Esophagus (tissue), 2 donors: ENCODE data around the gene JDP2. TPM values are rescaled to one million over a fixed set of nuclear protein-coding genes. Genes with fewer than 3 reads are reported as not detected.
A peak's percentile ranks its signal among the peaks of the same experiment; 100 is the strongest.

Experiments used
- H3K27ac ChIP-seq, 2 donors: one replicate each; pipeline ENCODE4 v1.5.1; 2013; ENCODE audit warnings: low read depth in 2 of 2, mild to moderate bottlenecking in 2 of 2, inconsistent platforms in 1 of 2, low read length in 1 of 2, moderate library complexity in 1 of 2
- H3K27me3 ChIP-seq, 2 donors: one replicate each; pipeline ENCODE4 v1.6.1; 2013; ENCODE audit warnings: low read length in 2 of 2, control low read depth in 1 of 2, mild to moderate bottlenecking in 1 of 2; ENCODE audit not compliant: insufficient read depth in 2 of 2, control insufficient read depth in 1 of 2
- H3K36me3 ChIP-seq, 2 donors: one replicate each; pipeline ENCODE4 v1.6.1; 2013; ENCODE audit warnings: low read length in 1 of 2; ENCODE audit not compliant: control insufficient read depth in 2 of 2, insufficient read depth in 2 of 2
- H3K4me1 ChIP-seq, 2 donors: one replicate each; pipeline ENCODE4 v1.6.1; 2013; ENCODE audit warnings: low read length in 1 of 2; ENCODE audit not compliant: control insufficient read depth in 2 of 2, insufficient read depth in 2 of 2
- H3K4me3 ChIP-seq, 2 donors: one replicate each; pipeline ENCODE4 v1.5.1; 2013; ENCODE audit warnings: low read length in 2 of 2, mild to moderate bottlenecking in 2 of 2, low read depth in 1 of 2, moderate library complexity in 1 of 2
- H3K9me3 ChIP-seq, 2 donors: one replicate each; pipeline ENCODE4 v1.6.1; 2013; ENCODE audit warnings: mild to moderate bottlenecking in 2 of 2, low read depth in 1 of 2, low read length in 1 of 2, moderate library complexity in 1 of 2; ENCODE audit not compliant: control insufficient read depth in 2 of 2, insufficient read depth in 1 of 2
- WGBS, 2 donors: extraction: QIAGEN DNeasy Blood & Tissue Kit; methylation state at CpG; one replicate each; pipeline ENCODE4 v1.1.7; 2013; 5-methylcytosine and 5-hydroxymethylcytosine counted together
- polyA plus RNA-seq, 2 donors: library from polyadenylated mRNA; stranded (reverse); fragments of 200-250 nt; gene quantifications; one replicate each; pipeline ENCODE4 v1.2.3, GENCODE V29; 2013
- donor health status: healthy with polysubstance abuse.
- donor health status: Bipolar disorder and iron deficiency.

Gene JDP2
- polyA plus RNA-seq, 2 donors = 13.4 to 18.4 TPM

DNA sequence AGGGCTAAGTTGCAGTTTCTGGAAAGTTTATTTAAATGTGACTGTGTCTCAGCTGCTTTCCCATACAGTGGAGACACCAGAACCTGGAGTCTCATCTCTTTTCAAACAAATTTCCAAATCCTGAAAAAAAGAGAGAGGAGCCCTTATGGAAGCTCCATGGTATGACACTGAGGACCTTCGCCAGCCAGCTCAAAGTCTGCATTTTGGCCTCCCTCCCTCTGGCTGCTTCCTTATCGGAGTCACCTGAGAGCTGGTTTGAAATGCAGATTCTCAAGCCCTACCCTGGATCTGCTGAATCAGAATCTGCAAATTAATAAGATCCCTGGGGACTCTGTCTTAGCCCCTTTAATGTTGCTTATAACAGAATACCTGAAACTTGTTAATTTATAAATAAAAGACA lies 21.7 kb upstream of the JDP2 start:
- Histone ChIP-seq H3K27ac (no peak overlapping the region), H3K4me1 (peaks cover 0 to 6% of the 10 kb centered on the region in 2 donors), H3K36me3 (no peaks in the 10 kb centered on the region), H3K9me3 (no peaks in the 10 kb centered on the region), H3K4me3 (no peak overlapping the region), H3K27me3 (no peaks in the 10 kb centered on the region)
- whole genome bisulfite sequencing, 2 donors = 91 to 97% methylated on average over 2 of the region's 2 CpGs

DNA sequence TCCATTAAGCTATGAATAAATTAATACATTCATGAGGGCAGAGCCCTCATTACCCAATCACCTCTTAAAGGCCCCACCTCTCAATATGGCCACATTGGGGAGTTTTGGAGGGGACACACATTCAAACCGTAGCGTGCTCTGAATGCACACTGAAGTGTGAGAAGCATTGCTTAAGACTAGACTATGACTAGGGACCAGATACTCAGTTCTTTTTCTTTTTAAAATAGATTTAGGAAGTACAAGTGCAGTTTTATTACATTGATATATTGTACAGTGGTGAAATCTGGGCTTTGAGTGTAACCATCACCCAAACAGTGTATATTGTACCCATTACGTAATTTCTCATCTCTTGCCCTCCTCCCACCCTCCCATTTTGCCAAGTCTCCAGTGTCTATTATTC lies 21.0 kb upstream of the JDP2 start:
- Histone ChIP-seq H3K36me3 (no peaks in the 10 kb centered on the region), H3K9me3 (no peaks in the 10 kb centered on the region), H3K4me3 (no peak overlapping the region), H3K27ac (no peak overlapping the region), H3K27me3 (no peaks in the 10 kb centered on the region), H3K4me1 (peaks cover 0 to 6% of the 10 kb centered on the region in 2 donors)
- WGBS, 2 donors = 93 to 95% methylated on average over 3 of the region's 3 CpGs

DNA sequence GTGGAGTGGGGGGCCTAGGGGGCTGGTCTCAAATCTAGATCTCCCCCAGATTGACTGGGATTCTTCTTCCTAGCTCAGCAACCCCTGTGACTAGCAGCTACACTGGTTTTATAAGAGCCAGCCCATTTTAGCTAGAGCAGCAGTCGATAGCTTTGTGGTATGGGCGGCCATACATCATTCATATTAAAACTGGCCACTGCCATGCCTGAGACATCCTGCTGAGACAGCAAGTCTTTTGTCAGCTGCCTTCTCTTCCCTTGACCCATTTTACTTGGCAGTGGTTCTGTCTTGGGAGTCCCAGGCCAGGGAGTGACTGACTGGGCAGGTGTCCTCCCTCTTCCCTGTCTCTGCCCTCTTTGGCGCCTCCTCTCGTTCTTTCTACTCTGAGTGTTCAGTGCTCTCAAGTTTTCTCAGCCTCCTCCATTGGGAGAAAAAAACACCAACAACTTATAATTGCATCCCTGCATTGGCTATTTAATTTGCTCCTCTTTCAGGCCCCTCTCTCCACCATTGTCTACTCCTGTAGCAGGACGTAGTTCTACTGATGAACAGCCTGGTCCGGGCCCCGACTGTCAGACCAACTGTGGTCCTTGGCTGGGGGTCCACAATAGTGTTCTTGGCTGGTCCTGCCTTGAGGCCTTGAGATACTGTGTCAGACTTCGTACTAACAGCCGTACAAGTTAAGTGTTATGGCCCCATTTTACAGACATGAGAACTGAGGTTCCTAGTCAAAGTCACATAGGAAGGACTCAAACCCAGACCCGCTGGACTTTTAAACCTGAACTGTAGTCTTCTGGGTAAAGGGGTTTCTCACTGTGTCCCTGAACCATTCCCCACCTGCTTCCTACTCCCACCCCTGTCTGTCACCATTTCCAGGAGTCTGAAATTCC lies 18.3 kb upstream of the JDP2 start:
- Histone ChIP-seq H3K9me3 (no peaks in the 10 kb centered on the region), H3K4me1 (peaks cover 0 to 2% of the 10 kb centered on the region in 2 donors), H3K4me3 (no peak overlapping the region), H3K36me3 (no peaks in the 10 kb centered on the region), H3K27ac (no peak overlapping the region), H3K27me3 (no peaks in the 10 kb centered on the region)
- WGBS, 2 donors = 92 to 95% methylated on average over 10 of the region's 10 CpGs

DNA sequence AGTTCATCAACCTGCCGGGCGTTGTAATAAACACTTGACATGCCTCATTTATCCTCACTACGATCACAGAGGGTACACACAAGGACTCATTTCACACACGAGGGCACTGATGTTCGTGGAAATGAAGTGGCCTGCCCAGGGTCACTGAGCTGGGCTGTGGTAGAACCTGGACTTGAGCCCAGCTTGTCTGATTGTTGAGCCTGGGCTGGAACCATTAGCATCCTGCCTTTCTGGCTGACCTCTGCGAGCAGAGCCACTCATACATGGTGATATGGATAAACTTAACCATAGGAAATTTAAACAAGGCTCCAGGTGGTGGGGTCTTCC lies 16.6 kb upstream of the JDP2 start:
- Histone ChIP-seq H3K27ac (no peak overlapping the region), H3K4me3 (no peak overlapping the region), H3K9me3 (no peaks in the 10 kb centered on the region), H3K36me3 (no peaks in the 10 kb centered on the region), H3K27me3 (no peaks in the 10 kb centered on the region), H3K4me1 (no peaks in the 10 kb centered on the region)
- 61 to 69% methylated on average over 6 of the region's 6 CpGs for WGBS, 2 donors

DNA sequence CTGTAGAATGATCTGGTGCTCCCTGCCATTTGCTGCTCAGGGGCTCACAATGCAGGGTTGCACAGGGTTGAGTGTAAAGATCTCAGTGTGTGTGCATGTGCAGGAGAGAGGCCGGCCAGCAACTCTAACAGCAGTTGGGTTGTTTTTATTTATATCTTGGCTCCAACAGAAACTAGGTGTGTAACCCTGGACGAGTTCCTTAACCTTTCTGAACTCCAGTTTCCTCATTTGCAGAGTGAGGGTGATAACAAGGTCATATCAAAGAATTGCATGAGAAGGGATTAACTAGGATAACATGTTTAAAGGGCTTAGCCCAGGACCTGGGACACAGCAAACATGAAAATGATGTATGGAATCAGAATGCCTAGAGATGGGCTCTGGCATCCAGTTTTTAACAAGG lies 14.8 kb upstream of the JDP2 start:
- 33 to 59% methylated on average over 2 of the region's 2 CpGs for WGBS, 2 donors
- H3K27me3 ChIP-seq = no peaks in the 10 kb centered on the region
- H3K4me1 ChIP-seq = peaks cover 0 to 4% of the 10 kb centered on the region in 2 donors
- H3K27ac ChIP-seq = no peak overlapping the region
- H3K9me3 ChIP-seq = no peaks in the 10 kb centered on the region
- no peak overlapping the region for H3K4me3 ChIP-seq
- no peaks in the 10 kb centered on the region for H3K36me3 ChIP-seq

DNA sequence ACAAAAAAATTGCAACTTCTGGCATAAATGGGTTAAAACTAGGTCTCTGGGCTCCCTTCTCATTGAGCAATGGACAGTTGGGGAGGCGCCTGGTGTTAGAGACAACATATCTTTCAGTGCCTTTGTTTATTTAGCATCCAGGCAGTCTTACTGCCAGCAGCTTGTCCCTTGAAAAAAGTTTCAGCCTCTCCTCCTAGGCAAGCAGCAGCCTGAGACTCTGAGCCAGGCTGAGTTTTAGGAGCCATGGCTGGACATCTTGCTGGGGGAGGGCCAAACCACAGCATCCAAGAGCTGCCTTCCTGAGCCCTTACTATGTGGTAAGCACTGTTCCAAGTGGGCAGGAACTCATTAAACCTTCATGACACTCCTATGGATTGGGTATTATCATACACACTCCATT lies 10.1 kb upstream of the JDP2 start:
- 50 to 54% methylated on average over 1 of the region's 1 CpG for WGBS, 2 donors
- H3K36me3 ChIP-seq = no peaks in the 10 kb centered on the region
- H3K4me3 ChIP-seq = no peak overlapping the region
- peak overlapping the region in 1 of 2 donors; percentile 11 for H3K27ac ChIP-seq
- H3K4me1 ChIP-seq = peaks cover 0 to 4% of the 10 kb centered on the region in 2 donors
- H3K27me3 ChIP-seq = no peaks in the 10 kb centered on the region
- H3K9me3 ChIP-seq = no peaks in the 10 kb centered on the region

DNA sequence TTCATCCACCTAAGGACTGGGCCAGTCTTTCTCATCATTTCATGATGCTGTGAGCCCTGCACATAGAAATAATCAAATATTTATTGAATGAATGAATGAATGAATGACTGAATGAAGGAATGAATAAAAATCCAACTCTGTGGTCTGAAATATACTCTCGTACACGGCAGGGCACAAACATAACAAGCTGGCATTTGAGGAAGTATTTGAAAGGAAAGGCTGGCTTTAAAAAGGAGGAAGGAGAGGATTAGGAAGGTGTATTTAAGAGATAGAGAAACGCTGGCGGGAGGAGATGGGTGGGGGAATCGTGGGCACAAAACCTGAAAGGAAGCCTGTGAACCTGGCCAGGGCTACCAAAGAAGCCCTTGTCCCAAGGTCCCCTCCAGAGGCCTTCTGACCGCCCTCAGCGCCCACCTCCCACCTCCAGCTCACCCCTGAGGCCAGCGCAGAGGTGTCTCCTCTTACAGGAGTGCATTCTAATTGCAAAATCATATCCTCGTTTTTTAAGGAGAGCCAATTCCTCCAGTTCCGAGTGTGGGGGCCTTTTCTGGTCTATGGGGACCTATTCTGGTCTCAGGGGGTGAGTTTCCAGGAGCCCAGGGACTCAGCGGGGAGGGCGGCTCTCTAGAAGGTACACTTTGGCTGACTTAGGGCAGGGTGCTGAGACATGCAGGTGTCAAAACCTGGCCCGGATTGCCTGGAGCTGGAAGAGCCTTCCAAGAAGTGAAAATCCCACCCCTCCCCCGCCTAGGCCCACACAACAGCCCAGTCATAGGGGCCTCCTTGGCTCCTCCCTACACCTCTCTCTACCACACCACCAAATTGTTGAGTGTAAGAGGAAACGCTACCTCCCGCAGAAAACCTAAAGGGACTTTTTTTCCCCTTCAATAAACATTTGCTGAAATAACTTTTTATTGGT lies 8.7 kb upstream of the JDP2 start:
- H3K36me3 ChIP-seq = no peaks in the 10 kb centered on the region
- H3K27me3 ChIP-seq = no peaks in the 10 kb centered on the region
- no peaks in the 10 kb centered on the region for H3K9me3 ChIP-seq
- H3K27ac ChIP-seq = peak overlapping the region; percentile 36 to 68
- peak overlapping the region; percentile 16 to 44 for H3K4me3 ChIP-seq
- WGBS, 2 donors = 38 to 45% methylated on average over 16 of the region's 16 CpGs
- H3K4me1 ChIP-seq = peaks cover 0 to 4% of the 10 kb centered on the region in 2 donors

DNA sequence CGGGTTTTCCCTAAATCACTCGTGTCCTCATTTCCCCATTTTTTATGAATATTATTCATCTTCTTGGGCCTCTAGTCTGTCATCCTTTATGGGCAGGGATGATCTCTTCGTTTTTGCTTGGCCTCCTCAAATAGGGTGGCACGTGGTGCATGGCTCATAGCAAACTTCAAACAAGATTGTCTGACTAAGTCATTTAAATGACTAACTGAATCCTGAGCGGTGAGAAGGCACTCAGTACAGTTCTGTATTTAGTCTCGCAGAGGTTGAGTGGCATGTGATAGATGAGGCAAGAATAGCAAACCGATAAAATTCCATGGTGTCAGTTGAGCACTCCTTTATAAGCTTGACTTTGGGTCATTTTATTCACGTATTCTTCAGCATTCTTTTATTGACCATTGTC lies 5.7 kb upstream of the JDP2 start:
- no peak overlapping the region for H3K27ac ChIP-seq
- 62 to 72% methylated on average over 8 of the region's 8 CpGs for WGBS, 2 donors
- no peak overlapping the region for H3K4me3 ChIP-seq
- no peaks in the 10 kb centered on the region for H3K27me3 ChIP-seq
- no peaks in the 10 kb centered on the region for H3K9me3 ChIP-seq
- no peaks in the 10 kb centered on the region for H3K36me3 ChIP-seq
- peaks cover 0 to 4% of the 10 kb centered on the region in 2 donors for H3K4me1 ChIP-seq

DNA sequence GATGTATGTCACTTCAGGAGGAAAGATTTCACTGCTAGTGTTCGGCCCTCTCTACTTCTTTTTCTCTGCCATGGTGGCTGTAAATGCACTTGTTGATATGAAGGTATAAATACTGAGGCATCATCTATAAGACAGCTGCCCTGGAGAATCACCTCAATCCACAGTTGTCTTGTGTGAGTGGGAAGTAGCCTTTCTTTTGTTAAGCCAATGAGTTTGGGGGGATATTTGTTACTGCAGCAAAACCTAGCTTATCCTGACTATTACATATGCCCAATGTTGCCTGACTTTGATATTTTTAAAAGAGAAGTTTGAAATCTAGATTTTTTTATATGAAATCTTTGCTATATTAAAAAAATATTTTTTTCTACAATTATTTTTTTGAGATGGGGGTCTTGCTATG lies 3.3 kb upstream of the JDP2 start:
- H3K4me1 ChIP-seq = peaks cover 0 to 4% of the 10 kb centered on the region in 2 donors
- H3K4me3 ChIP-seq = no peak overlapping the region
- no peaks in the 10 kb centered on the region for H3K36me3 ChIP-seq
- H3K9me3 ChIP-seq = no peaks in the 10 kb centered on the region
- WGBS, 2 donors = 96 to 100% methylated on average over 1 of the region's 1 CpG
- H3K27ac ChIP-seq = no peak overlapping the region
- no peaks in the 10 kb centered on the region for H3K27me3 ChIP-seq
